Raji (cell line): ENCODE data around the gene PHF2.

Source experiments
- POLR2A ChIP-seq: IDR thresholded peaks from 2 replicates; pipeline ENCODE4 v1.6.1; 2011; ENCODE audit warnings: low read depth, low read length, control low read depth; ENCODE audit not compliant: insufficient read depth

Gene PHF2

GRCh38 chr9:93675336-93676150 is 99.2 kb downstream of the PHF2 start:
- TF ChIP-seq POLR2A: no peak

DNA sequence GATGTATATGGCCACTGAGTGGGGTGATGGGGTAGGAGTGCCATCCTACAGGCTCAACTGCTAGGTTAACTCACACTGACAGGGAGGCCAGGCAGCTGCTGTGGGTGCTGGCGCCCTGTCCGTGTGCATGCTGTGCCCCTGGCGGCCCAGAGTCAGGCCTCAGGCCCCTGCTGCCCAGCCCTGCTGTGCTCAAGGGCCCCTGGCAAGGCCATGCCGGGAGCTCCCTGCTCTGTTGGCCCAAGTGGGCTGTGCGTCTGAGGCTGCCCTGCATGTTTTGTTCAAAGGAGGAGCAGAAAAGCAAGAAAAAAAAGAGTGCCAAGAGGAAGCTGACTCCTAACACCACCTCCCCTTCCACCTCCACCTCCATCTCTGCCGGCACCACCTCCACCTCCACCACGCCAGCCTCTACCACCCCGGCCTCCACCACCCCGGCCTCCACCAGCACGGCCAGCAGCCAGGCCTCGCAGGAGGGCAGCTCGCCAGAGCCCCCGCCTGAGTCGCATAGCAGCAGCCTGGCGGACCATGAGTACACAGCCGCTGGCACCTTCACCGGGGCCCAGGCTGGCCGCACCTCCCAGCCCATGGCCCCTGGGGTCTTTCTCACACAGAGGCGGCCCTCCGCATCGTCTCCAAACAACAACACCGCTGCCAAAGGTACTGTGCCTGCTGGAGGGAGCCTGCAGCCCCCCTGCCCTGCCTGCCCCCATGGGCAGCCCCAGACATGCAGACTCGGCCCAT is 100.1 kb downstream of the PHF2 start:
- TF ChIP-seq POLR2A: no peak

DNA sequence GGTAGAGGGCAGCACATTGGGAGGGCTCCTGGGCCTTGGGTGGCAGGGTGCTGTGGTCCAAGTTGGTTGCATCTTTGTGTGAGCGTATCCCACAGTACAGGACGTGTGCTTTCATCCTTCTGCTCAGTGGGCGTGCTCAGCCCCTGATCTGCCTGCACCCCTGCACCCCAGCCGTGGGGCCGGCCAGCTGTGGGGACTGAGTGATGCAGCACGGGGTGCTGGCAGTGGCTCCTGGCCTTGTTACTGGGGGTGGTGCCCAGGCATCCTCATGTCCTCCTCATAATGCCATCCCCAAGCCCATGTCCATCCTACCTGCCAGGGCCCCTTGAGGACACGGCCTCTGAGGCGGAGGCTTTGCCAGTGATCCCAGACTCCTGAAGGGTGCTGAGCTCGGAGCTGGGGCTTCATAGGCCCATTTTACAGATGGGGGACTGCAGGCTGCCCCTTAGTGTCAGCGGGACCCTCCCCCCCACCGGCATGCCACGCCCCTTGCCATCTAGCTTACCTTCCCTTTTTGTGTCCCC is 100.7 kb downstream of the PHF2 start:
- TF ChIP-seq POLR2A: no peak

GRCh38 chr9:93677641-93678136 is 101.3 kb downstream of the PHF2 start:
- TF ChIP-seq POLR2A: no peak

- TF ChIP-seq POLR2A: no peak
Measured at GRCh38 chr9:93678199-93679019, 102.0 kb downstream of the PHF2 start.

DNA sequence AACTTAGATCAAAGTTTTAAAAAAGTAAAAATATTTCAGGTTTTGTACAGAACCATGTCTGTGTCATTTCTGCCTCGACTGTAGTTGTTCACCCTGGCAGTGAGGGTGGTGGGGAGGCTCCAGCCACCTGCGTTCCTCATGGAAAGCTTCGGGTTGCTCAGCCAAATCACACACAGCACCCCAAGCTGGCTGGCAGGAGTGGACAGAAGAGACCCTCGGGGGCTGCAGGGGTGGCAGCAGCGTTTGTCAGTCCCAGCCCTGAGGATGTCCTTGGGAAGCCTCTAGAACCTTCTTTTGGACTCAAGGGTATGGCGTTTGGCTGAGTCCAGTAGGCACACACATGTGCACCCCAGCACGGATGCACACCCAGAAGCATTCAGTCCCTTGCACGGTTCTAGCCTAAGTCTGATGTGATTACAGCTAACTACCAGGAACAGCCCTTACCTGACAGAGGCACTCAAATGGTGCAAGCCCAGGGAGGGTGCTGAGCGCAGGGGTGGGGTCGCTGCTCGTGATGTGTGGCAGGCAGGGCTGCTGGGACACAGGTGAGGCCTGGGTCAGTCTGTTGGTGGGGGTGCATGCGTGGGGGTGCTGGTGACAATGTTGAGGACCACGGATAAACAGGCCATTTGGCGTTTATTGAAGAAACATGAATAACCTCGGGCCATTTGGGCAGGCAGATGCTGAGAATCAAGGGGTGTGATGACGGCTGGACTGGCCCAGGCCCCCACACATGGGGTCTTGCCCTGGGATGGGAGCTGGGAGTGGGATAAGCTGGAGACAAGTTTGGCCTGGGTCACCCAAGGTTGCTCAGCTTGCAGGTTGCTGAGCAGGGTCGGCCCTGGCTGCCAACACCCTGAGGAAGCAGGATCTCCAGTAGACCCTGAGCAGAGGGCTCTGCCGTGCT is 103.4 kb downstream of the PHF2 start:
- no peak for TF ChIP-seq POLR2A

DNA sequence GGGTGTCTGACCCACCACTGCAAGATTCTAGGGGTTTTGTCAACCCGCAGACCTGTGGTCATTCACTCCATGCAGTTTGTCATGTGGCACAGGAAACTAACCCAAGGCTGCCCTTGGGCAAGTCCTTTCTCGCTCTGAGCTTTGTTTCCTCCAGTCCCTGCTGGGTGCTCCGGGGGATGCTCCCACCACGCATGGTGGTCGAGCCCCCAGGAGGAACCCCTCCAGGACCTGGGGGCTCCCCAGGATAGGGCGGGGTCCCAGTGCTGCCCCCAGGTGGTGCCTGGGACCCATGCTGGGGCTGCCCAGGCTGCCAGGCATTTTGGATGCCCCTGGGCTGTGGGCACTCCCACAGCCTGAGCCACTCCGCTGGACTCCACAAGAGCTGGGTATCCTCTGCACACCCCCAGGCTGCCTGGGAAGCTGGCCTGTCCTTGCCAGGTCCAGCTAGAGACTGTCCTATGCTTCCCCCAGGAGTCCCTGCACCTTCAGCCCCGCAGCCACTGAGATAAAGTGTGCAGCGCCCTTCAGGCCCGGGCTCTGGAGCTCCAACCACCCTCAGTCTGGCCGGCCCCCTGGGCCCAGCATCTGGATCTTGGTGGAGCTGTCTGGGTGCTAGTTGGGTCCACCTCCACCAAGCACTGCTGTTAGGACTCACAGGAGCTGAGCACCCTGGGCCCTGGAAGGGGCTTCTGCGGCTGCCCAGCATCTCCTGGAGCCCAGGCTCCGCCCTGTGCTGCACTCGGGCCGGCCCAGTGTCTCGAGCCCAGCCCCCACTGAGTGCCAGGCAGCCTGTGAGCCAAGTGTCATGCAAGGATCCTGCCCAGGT is 104.3 kb downstream of the PHF2 start:
- TF ChIP-seq POLR2A: no peak

DNA sequence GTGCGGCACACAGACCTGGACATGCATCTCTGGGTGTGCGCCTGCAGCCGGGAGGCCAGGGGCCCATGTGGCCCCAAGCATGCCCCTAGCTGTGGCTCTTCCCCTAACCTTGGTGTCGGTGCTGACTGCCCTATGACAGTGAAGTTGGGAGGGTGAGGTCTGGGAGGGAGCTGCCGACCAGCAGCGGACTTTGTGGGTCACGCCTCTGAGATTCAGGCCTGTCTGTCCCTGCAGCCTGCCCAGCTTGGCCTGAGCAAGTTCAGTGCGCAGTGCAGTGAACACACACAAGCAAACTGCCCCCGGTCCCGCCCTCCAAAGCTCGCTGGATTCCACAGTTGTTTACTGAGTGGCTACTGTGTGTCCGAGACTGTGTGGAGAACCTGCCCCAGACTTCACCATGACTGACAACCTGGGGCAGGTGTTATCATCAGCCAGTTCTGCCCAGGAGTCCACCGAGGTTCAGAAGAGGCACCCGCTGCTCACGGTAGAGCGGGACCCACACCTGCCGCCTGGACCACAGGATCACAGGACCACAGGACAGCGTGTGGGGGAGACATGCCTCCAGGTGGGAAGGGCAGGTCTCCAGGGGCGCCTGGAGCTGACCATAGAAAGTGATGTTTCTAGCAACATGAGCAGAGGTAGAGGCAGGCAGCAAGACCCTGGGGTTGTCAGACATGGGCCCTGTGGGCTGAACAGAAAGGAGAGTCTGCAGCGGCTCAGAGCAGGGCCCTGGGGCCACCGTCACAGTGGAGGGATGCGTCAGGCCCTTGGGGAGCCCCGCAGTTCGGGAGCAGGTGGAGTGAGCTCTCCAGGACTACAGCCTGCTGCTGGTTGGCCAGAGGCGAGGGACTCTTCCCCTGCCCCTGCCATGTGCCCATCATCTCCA is 105.1 kb downstream of the PHF2 start:
- no peak for TF ChIP-seq POLR2A

DNA sequence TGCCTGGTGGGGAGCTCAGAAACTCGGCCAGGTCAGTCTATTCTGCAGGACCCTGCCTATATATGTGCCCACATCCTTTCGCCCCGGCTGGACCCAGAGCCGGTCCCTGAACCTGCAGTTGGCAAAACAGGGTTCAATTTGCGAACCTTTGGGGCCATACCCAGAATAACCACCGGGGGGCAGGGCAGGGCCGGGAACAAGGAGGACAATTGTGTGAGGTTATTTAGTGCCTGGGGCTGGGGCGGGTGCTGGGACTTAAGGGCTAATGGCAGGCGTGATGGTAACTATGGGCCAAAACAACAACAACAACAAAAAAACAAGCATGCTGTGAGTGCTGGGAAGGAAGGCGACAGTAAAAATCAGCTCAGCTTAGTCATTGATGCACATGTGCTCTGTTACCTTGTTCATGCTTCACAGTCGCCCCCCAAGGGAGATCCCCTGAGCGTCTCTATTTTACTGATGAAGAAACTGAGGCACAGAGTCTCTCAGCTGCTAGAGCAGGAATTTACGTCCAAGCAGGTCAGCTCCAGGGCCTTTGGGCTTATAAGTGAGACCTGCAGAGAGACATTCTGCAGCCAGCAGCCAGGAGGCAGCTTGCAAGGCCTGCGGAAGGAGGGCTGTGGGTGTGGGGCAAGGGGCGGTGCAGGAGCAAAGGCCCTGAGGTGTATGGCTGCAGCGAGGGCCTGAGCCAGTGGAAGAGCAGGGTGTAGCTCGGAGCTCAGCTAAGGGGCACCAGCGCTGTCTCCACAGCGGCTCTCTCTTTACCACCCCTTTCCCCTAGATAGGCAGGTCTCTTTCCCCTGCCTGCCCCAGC is 106.0 kb downstream of the PHF2 start:
- no peak for TF ChIP-seq POLR2A

- TF ChIP-seq POLR2A: no peak
Measured at GRCh38 chr9:93683331-93684134, 107.1 kb downstream of the PHF2 start.
